ENCODE results near the gene ERGIC1.

DNA sequence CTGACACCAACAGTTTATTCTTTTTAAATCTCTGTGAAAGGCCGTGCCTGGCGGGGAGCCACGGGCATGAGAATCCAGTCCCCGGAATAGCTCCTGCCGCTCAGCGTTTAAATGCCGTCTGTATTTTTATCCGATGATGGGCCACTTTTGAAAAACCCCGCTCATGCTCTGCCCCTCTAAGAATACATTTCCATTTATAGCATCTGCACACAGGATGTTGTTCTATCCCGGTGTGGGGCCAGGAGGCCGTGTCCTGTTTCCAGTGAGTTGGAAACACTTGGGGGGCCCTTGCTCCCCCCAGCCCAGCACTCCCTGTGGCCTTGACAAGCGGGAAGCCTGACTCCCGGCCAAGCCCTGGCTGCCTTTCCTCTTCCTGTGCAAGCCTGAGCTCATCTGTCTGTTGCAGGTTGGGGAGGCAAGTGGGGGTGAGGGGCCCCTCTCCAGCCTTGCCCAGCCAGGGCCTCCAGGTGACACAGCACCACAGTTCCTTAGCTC is 39.0 kb downstream of the ERGIC1 start:
- TF ChIP-seq, protein P1, sequence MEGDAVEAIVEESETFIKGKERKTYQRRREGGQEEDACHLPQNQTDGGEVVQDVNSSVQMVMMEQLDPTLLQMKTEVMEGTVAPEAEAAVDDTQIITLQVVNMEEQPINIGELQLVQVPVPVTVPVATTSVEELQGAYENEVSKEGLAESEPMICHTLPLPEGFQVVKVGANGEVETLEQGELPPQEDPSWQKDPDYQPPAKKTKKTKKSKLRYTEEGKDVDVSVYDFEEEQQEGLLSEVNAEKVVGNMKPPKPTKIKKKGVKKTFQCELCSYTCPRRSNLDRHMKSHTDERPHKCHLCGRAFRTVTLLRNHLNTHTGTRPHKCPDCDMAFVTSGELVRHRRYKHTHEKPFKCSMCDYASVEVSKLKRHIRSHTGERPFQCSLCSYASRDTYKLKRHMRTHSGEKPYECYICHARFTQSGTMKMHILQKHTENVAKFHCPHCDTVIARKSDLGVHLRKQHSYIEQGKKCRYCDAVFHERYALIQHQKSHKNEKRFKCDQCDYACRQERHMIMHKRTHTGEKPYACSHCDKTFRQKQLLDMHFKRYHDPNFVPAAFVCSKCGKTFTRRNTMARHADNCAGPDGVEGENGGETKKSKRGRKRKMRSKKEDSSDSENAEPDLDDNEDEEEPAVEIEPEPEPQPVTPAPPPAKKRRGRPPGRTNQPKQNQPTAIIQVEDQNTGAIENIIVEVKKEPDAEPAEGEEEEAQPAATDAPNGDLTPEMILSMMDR (IDR thresholded peaks at IDR 0.05; ENCODE audit: poor library complexity, severe bottlenecking): no peak
- TF ChIP-seq TAF1 (IDR thresholded peaks at IDR 0.05; ENCODE audit: low read depth) (no peak), RAD21 (conservative IDR thresholded peaks at IDR 0.05) (no peak), EZH2 (IDR thresholded peaks at IDR 0.05; ENCODE audit: borderline replicate concordance, insufficient read depth, low read length, poor library complexity, severe bottlenecking) (no peak)
- TF ChIP-seq, protein P2, sequence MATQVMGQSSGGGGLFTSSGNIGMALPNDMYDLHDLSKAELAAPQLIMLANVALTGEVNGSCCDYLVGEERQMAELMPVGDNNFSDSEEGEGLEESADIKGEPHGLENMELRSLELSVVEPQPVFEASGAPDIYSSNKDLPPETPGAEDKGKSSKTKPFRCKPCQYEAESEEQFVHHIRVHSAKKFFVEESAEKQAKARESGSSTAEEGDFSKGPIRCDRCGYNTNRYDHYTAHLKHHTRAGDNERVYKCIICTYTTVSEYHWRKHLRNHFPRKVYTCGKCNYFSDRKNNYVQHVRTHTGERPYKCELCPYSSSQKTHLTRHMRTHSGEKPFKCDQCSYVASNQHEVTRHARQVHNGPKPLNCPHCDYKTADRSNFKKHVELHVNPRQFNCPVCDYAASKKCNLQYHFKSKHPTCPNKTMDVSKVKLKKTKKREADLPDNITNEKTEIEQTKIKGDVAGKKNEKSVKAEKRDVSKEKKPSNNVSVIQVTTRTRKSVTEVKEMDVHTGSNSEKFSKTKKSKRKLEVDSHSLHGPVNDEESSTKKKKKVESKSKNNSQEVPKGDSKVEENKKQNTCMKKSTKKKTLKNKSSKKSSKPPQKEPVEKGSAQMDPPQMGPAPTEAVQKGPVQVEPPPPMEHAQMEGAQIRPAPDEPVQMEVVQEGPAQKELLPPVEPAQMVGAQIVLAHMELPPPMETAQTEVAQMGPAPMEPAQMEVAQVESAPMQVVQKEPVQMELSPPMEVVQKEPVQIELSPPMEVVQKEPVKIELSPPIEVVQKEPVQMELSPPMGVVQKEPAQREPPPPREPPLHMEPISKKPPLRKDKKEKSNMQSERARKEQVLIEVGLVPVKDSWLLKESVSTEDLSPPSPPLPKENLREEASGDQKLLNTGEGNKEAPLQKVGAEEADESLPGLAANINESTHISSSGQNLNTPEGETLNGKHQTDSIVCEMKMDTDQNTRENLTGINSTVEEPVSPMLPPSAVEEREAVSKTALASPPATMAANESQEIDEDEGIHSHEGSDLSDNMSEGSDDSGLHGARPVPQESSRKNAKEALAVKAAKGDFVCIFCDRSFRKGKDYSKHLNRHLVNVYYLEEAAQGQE (IDR thresholded peaks at IDR 0.05; ENCODE audit: borderline replicate concordance): no peak
